AG08395 (cell line): ENCODE results near the gene ANO6.
"Not testable (repeated sequence)": the region's sequence is repeated elsewhere in the genome, so short reads cannot be mapped to it uniquely, and the experiment has no call there.

Experiments
- DNase-seq: peaks from one replicate; pipeline ENCODE4 v3.0.0; 2012; ENCODE audit warnings: mixed read lengths, low spot score

The ANO6 gene

DNA sequence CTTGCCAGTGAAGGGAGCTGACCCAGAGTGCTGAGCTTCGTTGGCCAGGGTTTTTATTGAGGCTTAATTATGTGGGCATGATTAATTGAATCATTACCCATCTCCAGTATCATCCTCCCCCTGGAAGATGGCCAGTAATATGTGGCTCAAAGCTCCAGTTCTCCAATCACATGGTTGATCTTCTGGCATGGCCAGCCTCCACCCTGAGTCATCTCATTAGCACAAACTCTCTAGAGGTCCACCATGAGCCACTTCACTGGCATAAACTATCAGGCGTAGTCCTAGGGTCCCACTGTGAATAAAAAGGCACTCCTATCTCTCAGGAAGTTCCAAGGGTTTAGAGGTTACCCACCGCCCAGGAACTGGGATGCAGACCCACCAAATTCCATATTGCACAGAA is 135.0 kb downstream of the ANO6 start:
- no peak for DNase-seq

DNA sequence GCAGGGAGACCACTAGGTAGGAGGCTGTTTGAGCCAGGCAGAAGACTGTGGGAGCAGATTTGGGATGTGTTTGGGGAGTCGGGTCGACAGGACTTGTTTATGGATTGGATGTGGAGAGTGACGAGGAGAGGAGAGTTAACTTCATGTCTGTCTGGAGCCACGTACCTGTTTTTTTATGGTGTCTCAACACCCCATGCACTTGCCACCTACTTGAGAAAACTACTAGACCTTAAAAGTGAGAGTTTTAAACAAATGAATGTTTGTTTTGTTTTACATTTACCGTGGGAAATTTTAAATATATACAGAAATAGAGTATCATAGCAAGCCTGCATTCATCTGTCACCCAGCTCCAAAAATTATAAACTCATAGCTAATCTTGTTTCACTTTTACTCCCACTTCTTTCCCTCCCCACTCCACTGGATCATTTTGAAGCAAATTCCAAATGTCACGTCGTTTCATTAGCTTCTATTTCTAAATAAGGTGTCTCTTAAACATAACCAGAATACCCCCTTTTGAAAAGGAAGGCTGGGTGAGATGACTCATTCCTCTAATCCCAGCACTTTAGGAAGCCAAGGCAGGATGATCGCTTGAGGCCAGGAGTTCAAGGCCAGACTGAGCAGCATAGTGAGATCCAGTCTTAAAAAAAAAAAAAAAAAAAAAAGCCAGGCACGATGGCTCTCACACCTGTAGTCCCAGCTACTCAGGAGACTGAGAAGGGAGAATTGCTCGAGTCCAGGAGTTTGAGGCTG is 136.2 kb downstream of the ANO6 start:
- DNase-seq = no peak

DNA sequence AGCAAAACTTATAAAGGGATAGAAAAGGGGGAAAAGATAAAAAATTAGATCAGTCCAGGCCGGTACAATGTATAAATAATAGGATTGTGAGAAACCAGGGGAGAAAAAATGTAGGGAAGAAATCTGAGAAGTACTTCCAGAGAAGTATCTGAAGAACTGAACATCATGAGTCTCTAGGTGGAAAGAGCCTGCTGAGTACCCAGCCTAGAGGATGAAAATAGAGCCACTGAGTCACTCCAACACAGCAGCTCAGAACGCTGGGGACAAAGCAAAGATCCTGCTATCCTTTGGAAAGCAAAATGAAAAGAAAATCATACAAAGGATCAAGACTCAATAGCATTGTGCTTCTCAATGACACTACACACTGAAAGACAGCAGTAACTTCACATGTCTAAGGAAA is 138.0 kb downstream of the ANO6 start:
- DNase-seq = no peak

DNA sequence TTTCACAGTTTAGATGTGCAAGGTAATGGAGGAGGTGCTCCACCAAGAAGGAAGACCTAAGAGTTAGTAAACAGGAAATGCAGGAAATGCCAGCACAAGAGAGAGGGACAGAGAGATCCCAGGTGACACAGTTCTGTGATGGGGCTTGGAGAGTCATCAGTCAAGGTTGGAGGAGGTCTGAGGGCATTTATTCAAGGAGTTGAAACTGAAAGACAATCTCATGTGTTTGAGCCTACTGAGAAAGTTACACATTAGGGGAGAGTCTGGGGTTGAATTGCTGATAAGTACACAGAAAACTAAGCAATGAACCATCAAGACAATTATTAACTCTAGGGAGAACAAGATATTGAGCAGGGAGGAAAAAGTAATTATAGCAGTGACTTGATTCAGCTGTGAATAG is 138.5 kb downstream of the ANO6 start:
- DNase-seq = no peak

DNA sequence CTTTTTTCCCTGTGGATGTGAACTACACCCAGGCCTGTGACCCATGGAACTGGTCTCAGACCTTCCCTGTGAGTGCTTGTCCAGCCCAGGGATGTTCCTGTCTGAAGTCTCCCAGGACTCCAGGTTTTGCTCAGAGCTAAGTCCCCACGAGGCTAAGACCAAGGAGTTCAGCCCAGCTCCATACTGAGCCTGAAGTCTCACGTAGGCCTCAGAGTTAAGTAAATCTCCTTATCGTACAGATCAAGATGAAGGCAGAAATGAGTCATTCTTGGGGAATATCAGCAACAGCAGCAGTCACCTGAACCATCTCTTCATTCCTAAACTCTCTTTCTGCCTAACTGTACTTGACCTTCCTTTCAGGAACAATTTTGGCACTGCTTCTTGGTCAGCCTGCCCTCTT is 139.8 kb downstream of the ANO6 start:
- DNase-seq = no peak

DNA sequence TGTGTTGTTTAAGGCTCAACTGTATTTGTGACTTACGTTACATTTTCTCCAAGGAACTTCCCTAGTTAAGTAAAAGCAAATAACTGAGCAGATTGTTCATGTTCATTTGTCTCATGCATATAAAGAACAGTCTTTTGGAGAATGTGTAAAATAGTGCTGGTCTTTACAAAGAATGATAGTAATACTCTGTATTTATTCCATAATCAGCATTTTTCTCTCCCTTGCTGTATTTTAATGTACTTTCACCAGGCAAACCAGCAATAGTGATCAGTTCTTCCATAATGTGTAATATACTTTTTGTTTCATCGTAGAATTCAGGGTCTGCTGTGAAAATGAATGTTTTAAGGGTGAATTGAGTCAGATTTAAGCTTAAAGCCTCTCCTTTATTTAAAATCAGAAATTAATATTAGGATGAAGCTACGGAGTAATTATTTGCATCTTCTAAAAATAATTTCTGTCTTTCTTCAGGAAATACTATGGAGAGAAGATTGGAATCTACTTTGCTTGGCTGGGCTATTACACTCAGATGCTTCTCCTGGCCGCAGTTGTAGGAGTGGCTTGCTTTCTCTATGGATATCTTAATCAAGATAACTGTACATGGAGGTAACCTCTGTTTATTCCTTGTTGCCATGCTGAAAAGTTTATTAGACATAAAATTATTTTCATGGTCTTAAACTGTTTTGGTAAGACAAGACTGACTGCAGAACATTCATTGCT is 141.1 kb downstream of the ANO6 start:
- no peak for DNase-seq

DNA sequence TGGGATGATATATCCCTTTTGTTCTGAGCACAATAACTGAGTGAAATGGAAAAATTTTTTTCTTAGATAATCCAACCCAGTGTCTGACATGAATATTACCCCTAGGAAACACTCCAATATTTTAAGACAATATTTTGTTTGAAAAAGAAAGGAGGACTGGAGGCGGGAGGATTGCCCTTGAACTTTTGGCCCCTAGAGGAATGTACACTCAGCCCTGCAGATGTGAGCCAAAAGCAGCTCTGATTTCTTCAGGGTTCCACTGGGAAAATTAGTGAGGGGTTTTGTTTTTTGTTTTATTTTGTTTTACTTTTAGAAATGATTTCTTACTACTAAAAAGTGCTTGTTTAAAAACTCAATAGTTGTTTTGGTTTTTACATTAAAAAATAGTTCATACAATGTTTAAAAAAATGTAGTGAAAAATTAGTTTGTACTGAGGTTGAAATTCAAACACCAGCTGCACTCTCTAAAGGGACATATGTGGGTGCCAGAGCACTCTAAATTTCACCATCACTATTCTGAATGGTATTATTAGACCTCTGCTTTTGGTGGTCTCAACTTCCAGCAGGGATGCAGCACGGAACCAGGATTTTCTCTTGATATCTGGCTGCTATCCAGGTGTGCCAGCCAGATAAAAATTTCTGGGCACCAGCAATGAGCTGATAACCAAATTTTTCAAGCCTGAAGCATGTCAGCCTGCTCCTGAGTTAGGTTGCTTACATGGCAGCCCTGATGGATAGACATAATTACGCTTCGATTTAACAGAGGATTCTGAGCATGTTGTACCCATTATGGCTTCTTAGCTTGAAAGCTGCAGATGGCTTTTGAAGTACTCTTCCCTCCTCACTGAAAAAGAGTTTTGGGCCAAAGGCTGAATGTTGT is 141.9 kb downstream of the ANO6 start:
- peak; percentile 16 for DNase-seq

DNA sequence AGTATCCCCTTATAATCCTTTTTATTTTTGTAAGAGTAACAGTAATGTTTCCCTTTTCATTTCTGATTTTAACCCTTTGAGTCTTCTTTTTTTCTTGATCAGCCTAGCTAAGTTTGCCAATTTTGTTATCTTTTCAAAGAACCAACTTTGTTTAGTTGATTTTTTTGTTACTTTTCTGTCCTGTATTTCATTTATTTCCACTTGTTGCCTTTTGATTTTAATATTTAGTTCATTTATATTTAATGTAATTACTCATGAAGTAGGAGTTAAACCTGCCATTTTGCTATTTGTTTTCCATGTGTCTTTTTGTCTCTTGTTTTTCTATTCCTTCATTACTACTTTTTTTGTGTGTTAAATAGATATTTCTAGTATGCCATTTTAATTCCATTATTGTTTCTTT is 146.4 kb downstream of the ANO6 start:
- DNase-seq = no peak

DNA sequence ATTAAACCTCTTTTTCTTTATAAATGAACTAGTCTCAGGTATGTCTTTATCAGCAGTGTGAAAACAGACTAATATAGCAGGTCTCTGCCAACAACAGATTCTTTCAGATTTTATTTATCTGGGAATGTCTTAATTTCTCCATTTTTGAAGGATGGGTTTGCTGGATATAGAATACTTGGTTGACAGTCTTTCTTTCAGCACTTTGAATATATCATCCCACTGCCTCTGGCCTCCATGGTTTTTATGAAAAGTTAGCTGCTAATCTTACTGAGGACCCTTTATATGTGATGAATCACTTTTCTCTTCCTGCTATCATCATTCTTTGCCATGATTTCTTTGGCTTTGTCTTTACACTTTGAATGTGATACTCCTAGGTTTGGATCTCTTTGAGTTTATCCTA is 148.0 kb downstream of the ANO6 start:
- DNase-seq = no peak

DNA sequence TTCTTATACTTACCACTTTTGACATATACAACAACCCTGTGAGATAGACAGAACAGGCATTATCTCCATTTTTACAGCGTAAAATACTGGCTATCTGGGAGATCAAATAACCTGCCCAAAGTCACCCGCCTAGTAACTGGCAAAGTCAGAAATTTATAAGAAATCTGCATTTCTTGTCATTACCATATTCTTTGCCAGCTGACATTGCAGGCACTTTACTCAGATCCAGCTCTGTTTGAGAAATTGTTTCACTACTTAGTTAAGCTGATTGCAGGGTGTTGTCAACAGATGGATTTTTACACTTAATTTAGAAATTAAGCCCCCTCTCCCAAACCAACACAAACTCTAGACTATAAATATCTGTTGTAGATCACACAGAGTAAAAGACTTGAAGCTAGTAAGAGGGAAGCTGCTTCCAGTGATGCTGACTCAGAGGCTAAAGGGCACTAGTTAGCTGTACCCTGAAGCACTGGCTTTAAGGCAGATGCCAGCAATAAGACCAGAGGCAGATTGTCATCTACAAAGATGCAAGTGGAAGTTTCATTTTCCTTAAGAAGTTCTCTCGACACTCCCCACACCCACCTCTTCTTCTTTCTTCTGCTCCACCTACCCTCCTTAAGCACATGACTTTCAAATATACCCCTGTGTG is 153.1 kb downstream of the ANO6 start:
- DNase-seq = peak; percentile 15

DNA sequence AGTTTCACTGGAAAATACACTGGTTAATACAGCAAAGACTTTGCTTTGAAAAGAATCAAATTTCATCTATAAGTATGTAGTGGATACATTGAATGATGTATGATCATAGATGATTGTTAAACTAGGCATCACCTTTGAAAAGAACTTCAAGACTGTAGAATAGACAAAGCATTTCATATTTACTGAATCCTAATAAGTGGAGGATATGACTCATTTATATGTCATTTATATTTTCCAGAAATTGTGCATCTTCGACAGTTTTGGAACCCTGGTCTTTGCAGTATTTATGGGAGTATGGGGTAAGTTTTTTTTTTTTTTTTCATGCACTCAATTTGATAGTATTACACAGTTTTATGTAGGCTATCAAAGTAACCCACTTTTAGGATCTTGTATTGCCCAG is 161.9 kb downstream of the ANO6 start:
- DNase-seq = no peak

DNA sequence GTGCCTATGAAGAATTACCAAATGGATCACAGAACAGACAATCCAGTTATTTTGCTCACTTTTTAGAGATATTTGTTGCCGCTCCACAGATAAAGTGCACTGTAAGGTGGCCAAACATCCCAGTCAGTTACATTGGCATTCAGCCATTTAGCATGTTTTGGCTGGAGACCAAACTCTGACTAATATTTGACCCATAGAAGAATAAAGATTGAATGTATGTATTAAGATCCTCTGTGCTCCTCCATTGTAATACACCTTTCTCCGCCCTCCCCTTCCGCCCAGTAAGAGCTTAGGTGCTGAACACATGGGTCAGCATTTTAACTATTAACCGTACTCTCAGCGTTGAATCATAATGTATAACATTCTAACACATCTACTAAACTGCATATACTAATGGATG is 163.4 kb downstream of the ANO6 start:
- no peak for DNase-seq

DNA sequence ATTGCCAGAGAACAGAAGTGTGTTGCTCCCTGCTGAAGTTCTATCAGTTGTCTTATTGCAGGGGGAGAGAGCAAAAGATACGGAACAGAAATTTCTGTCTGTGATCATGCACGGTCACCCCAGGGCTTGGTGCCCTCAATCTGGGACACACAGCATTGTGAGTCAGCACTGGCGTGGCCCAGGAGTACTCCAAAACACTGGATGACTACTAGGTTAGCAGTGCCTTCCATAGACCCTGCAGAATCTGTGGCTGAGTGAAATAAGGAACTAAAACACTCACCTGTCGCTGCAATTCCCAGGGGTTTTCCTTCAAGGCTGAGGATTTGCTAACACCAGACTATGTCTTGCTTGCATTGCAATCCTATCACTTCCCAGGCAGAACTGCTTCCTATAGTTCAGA is 165.5 kb downstream of the ANO6 start:
- DNase-seq = peak; percentile 10

DNA sequence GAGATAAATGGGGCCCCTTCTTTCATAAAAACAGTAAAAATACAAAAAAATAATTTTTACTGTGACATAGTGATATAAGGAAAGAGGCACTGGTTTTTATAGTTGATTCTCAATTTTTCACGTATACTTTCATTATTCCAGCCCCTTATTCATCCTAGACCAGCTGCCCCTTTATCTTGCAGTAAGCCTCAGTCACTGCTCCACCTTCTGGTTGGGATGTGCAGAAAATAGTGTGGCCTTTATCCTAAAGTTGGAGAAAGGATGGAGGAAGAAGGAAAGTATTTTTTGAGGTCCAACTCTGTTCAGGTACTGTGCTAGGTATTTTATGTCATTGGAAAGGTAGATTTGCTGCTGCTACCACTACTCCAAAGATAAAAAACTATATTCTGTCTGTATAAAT is 172.7 kb downstream of the ANO6 start:
- DNase-seq = peak; percentile 70

DNA sequence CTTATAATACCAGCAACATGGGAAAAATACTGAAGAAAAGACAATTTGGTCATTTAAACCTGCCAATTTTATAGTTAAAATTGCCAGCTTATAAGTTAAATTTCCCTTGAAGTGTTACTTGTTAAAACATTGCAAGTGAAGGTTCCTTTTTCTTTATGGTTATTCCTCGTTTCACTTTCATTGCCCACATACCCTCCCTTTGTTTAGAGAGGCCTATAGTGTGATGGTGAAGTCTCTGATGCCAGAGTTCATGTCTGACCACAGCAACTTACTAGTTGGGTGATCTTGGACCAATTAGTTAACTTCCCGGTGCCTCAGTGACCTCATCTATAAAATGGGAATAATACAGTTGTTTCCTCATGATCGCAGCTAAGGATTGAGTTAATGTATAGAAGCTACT is 173.5 kb downstream of the ANO6 start:
- DNase-seq = no peak

DNA sequence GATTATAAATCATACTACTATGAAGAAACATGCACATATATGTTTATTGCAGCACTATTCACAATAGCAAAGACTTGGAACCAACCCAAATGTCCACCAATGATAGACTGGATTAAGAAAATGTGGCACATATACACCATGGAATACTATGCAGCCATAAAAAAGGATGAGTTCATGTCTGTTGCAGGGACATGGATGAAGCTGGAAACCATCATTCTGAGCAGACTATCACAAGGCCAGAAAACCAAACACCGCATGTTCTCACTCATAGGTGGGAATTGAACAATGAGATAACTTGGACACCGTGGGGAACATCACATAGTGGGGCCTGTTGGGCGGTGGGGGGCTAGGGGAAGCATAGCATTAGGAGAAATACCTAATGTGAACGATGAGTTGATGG is 181.6 kb downstream of the ANO6 start:
- DNase-seq = not testable (repeated sequence)

DNA sequence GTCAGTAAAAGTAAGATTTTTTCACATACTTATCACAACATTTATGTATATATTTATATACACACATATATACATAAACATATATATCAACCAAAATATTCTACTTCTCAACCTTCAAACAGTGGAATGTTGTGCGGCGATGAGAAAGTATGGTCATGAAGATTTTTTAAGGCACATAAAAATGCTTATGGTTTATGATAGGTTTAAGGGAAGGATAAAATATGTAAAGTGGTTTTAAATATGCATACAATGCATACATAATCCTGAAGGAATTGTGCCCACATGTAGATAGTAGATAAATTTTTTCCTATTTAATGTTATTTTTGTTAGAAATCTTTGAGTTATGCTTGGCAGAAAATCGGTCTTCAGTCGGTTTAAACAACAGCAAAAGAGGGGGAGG is 182.7 kb downstream of the ANO6 start:
- no peak for DNase-seq

DNA sequence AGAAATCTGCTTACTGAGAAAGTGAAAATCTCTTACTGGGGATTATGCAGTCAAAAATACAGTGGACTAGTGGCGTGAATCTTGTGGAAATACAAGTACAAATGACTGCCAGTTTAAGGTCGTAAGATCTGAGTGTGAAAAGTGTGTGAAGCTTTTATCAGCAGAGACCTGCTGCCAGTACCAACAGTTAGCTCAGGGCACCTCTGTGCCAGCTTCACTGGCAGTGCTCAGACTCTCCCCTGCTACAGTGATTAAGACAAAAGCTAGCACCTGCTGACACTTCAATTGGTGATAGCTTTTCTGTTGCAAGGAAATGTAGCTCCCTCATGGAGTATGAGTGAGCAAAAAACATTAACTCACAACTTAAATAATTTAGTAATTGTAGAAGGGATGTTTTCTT is 185.1 kb downstream of the ANO6 start:
- no peak for DNase-seq

DNA sequence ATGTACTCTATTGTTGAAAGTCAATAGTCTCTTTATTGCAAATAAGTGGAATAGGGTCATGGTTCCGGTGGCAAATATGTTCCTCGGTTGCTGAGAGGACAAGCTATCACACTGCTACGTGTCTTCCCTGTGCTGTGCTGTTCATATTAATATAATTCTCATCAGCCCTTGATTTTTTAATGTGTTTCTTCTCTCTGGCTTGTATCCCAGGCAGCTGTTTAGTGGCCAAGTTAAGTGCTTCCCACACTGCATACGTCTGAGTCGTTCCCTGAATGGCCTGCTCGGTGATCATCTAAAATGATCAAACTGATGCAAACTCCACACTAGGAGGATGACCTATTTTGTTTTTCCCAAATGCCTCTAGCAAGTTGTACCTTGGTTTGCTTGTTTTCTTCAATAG is 186.4 kb downstream of the ANO6 start:
- no peak for DNase-seq

DNA sequence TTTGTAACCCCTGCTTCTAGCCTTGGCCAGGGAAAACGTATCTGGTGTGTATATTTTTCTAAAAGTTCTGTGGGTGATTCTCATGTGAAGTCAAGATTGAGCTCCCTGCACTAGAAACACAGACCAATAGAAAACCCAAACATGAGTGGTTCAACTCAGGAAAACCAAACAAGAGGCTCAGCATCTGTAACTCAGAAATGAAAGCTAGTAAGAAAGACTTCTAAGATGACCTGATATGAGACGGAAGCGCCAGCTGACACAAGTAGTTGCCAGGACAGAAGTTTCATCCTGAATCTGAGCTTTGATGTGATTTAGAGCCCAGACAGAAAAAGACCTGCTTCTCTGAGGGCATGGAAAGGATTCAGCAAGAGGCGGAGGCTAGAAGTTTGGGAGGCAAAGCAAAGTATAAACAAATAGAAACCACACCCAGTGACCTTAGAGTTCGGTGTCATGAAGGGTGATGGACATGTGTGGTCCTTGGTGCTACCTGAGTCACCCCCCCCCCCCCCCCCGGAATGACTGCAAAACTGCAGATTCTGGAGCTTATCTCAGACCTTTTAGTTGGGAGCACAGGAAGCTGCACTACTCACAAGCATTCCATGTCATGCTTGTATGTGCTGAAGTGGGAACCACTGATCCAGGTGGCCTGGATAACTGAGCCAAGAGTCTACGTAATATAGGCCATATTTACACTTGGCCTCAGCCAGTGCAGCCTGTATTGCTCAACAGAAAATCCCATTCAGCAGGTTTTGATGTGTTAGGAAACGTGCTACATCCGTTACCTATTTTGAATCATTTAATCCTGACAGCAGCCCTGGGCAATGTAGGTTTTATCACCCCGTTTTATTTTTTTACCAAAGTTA is 191.3 kb downstream of the ANO6 start:
- no peak for DNase-seq

DNA sequence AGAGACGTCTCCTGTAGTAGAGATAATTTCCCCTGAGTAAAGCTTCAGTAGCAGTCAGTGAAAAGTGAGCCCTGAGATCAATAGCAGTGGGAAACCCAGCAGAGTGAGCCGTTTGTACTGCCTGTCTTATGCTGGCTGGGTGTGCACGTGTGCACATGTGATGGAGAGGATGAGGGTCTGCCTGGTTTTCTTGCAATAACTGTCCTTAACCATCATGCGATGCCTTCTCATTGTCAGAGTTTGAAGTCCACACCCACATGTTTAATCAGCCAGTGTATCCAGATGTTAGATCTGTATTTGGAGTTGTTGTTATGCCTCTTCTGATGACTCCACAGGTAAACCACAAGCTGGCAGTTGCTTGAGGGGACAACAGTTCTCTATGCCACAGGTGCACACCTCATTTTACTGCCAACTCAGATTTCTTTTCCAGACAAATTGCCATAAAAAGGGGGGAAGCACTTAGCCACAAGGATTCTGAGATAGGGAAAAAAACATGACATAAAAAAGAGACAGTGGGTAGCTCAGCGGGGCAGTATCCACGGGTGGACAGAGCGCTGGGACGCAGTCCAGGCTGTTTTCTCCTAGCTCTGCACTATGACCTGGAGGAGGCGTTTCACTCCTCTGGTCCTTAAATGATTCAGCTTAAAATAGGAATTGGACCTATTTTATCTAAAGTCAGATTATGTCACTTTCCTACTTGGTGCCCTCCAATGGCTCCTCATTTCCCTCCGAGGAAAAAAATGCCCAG is 192.3 kb downstream of the ANO6 start:
- no peak for DNase-seq
